H1 (cell line): ENCODE results near the gene ARHGEF25. TPM values are rescaled to one million over a fixed set of nuclear protein-coding genes. Genes with fewer than 3 reads are reported as not detected.

Experiments used
- CTCF ChIA-PET: fragments of 300-600 bp; sonication (Branson Sonifier 250); formaldehyde crosslinking; loops from one replicate; lab custom pipeline; 2021; ENCODE audit not compliant: partially characterized antibody; lab: Charles Lee
- POLR2A ChIA-PET: fragments of 300-600 bp; sonication (Branson Sonifier 250); formaldehyde crosslinking; loops from one replicate; lab custom pipeline; 2021; ENCODE audit warnings: inconsistent platforms; ENCODE audit not compliant: partially characterized antibody; lab: Charles Lee
- DNase-seq, 2 experiments: peaks; one replicate each; pipeline versions ENCODE4 v3.0.0 to v3.0.0-alpha.2; 2010 to 2022; ENCODE audit warnings: low spot score in 2 of 2, low read depth in 1 of 2, mixed read lengths in 1 of 2
- FAIRE-seq: peaks from 2 replicates; lab custom pipeline; 2011; peaks lifted over from hg19 to GRCh38; lab: Jason Lieb, UNC
- H2AFZ ChIP-seq: 2 replicates; pipeline ENCODE4 v1.8.1; 2012; ENCODE audit warnings: low read length, inconsistent platforms
- H2AK5ac ChIP-seq: 2 replicates; pipeline ENCODE4 v1.6.1; 2013; ENCODE audit warnings: low read depth, low read length
- H2BK120ac ChIP-seq: replicated peaks from 2 replicates; pipeline ENCODE3; 2013; ENCODE audit warnings: low read depth, low read length, inconsistent platforms
- H2BK12ac ChIP-seq: 2 replicates; pipeline ENCODE4 v1.6.1; 2013; ENCODE audit warnings: low read depth, low read length
- H2BK15ac ChIP-seq: 2 replicates; pipeline ENCODE4 v1.6.1; 2013; ENCODE audit warnings: low read length
- H2BK20ac ChIP-seq: 2 replicates; pipeline ENCODE4 v1.6.1; 2013; ENCODE audit warnings: low read length
- H2BK5ac ChIP-seq: 2 replicates; pipeline ENCODE4 v1.6.1; 2013; ENCODE audit warnings: low read depth, low read length
- H3K14ac ChIP-seq: 2 replicates; pipeline ENCODE4 v1.6.1; 2013; ENCODE audit warnings: inconsistent platforms; ENCODE audit not compliant: insufficient read length
- H3K18ac ChIP-seq: 2 replicates; pipeline ENCODE4 v1.6.1; 2013; ENCODE audit warnings: low read length; ENCODE audit errors: extremely low read depth
- H3K23ac ChIP-seq: 2 replicates; pipeline ENCODE4 v1.6.1; 2013; ENCODE audit warnings: inconsistent platforms; ENCODE audit not compliant: insufficient read length
- H3K23me2 ChIP-seq: 2 replicates; pipeline ENCODE4 v1.6.1; 2013; ENCODE audit warnings: low read depth, low read length
- H3K27ac ChIP-seq: 2 replicates; pipeline ENCODE4 v1.6.1; 2011; ENCODE audit warnings: low read depth, low read length, inconsistent platforms
- H3K27me3 ChIP-seq, 4 experiments: replicated peaks in 1 of 4; 1 replicate in 1 of 4; 2 replicates in 3 of 4; pipeline versions ENCODE4 v1.6.1 to v1.8.1; 2011 to 2013; ENCODE audit warnings: low read length in 3 of 4, mild to moderate bottlenecking in 3 of 4, inconsistent platforms in 2 of 4, mixed read lengths in 2 of 4, moderate library complexity in 1 of 4; ENCODE audit not compliant: control insufficient read depth in 3 of 4, insufficient read depth in 3 of 4; ENCODE audit errors: extremely low read depth in 1 of 4
- H3K36me3 ChIP-seq, 4 experiments: 2 replicates each; pipeline versions ENCODE4 v1.6.1 to v1.8.1; 2011 to 2013; ENCODE audit warnings: mild to moderate bottlenecking in 4 of 4, low read length in 3 of 4, moderate library complexity in 2 of 4, control low read depth in 1 of 4, inconsistent platforms in 1 of 4; ENCODE audit not compliant: insufficient read depth in 4 of 4, control insufficient read depth in 2 of 4
- H3K4ac ChIP-seq: replicated peaks from 2 replicates; pipeline ENCODE3; 2013; ENCODE audit warnings: low read length, low read depth, mixed read lengths, inconsistent platforms; ENCODE audit not compliant: insufficient read length
- H3K4me1 ChIP-seq, 4 experiments: replicated peaks in 1 of 4; 1 replicate in 1 of 4; 2 replicates in 3 of 4; pipeline versions ENCODE4 v1.6.1 to v1.8.1; 2011 to 2013; ENCODE audit warnings: low read length in 3 of 4, inconsistent platforms in 2 of 4, mixed read lengths in 1 of 4; ENCODE audit not compliant: insufficient read depth in 4 of 4, control insufficient read depth in 3 of 4
- H3K4me2 ChIP-seq, 2 experiments: 2 replicates each; pipeline versions ENCODE4 v1.6.1 to v1.8.1; 2011 to 2013; ENCODE audit warnings: low read depth in 2 of 2, low read length in 2 of 2, control low read depth in 1 of 2, inconsistent platforms in 1 of 2, mild to moderate bottlenecking in 1 of 2; ENCODE audit not compliant: insufficient read depth in 1 of 2
- H3K4me3 ChIP-seq, 4 experiments: fragments of 200-600, 300-600 bp in 1 of 4; sonication (generic), shearing (Covaris generic), sonication (Bioruptor Twin) in 1 of 4; 2 replicates each; pipeline versions ENCODE4 v1.5.1 to v1.8.1; 2011 to 2016; ENCODE audit warnings: low read length in 4 of 4, low read depth in 3 of 4, control low read depth in 2 of 4, inconsistent platforms in 2 of 4, mild to moderate bottlenecking in 2 of 4, mixed read lengths in 1 of 4, moderate library complexity in 1 of 4; ENCODE audit not compliant: insufficient read depth in 2 of 4; ENCODE audit errors: extremely low read depth in 1 of 4
- H3K56ac ChIP-seq: replicated peaks from 2 replicates; pipeline ENCODE3; 2013; ENCODE audit warnings: low read depth, mild to moderate bottlenecking, mixed read lengths, low read length, inconsistent platforms; ENCODE audit not compliant: insufficient read length
- H3K79me1 ChIP-seq: 2 replicates; pipeline ENCODE4 v1.6.1; 2013; ENCODE audit warnings: low read depth, low read length, control low read depth
- H3K79me2 ChIP-seq, 2 experiments: 2 replicates each; pipeline versions ENCODE4 v1.6.1 to v1.8.1; 2012 to 2013; ENCODE audit warnings: low read length in 2 of 2, mild to moderate bottlenecking in 2 of 2, inconsistent platforms in 1 of 2; ENCODE audit not compliant: insufficient read depth in 2 of 2, control insufficient read depth in 1 of 2
- H3K9ac ChIP-seq, 4 experiments: replicated peaks in 1 of 4; 1 replicate in 1 of 4; 2 replicates in 3 of 4; pipeline versions ENCODE4 v1.6.1 to v1.8.1; 2011 to 2013; ENCODE audit warnings: low read depth in 3 of 4, low read length in 3 of 4, control low read depth in 2 of 4, mild to moderate bottlenecking in 2 of 4, moderate library complexity in 2 of 4, inconsistent platforms in 1 of 4; ENCODE audit errors: extremely low read depth in 1 of 4
- H3K9me3 ChIP-seq, 2 experiments: 2 replicates each; pipeline versions ENCODE4 v1.6.1 to v1.8.1; 2012 to 2013; ENCODE audit warnings: mild to moderate bottlenecking in 2 of 2, moderate library complexity in 2 of 2, control low read depth in 1 of 2, inconsistent platforms in 1 of 2, low read depth in 1 of 2, low read length in 1 of 2, mixed read lengths in 1 of 2; ENCODE audit not compliant: insufficient read depth in 2 of 2
- H4K20me1 ChIP-seq, 2 experiments: replicated peaks in 1 of 2; 2 replicates each; pipeline versions ENCODE3 to v1.8.1; 2011 to 2013; ENCODE audit warnings: inconsistent platforms in 2 of 2, low read length in 2 of 2, mild to moderate bottlenecking in 1 of 2; ENCODE audit not compliant: insufficient read depth in 2 of 2, control insufficient read depth in 1 of 2
- H4K5ac ChIP-seq: 2 replicates; pipeline ENCODE4 v1.6.1; 2013; ENCODE audit warnings: low read length, low read depth, mixed read lengths, inconsistent platforms; ENCODE audit not compliant: insufficient read length
- H4K8ac ChIP-seq: 2 replicates; pipeline ENCODE4 v1.8.0; 2013; ENCODE audit warnings: mild to moderate bottlenecking, moderate library complexity, low read length, inconsistent platforms; ENCODE audit not compliant: insufficient read depth; ENCODE audit errors: extremely low read depth
- H4K91ac ChIP-seq: replicated peaks from 2 replicates; pipeline ENCODE3; 2013; ENCODE audit warnings: low read length, mixed read lengths, inconsistent platforms; ENCODE audit not compliant: insufficient read length
- CHD1 ChIP-seq: IDR thresholded peaks from 2 replicates; pipeline ENCODE4 v1.6.1; 2012; ENCODE audit warnings: low read depth, low read length, improper control_type of control experiment
- CREB1 ChIP-seq: IDR thresholded peaks from 2 replicates; pipeline ENCODE4 v1.6.1; 2012; ENCODE audit warnings: inconsistent platforms
- HDAC2 ChIP-seq, 2 experiments: fragments of 300-600 bp in 1 of 2; sonication (generic) in 1 of 2; IDR thresholded peaks; 2 replicates each; pipeline ENCODE4 v1.6.1; 2011 to 2012; ENCODE audit warnings: low read depth in 2 of 2, low read length in 2 of 2, mild to moderate bottlenecking in 2 of 2, moderate library complexity in 2 of 2, borderline replicate concordance in 1 of 2, inconsistent platforms in 1 of 2
- MAX ChIP-seq: IDR thresholded peaks from 2 replicates; pipeline ENCODE4 v1.6.1; 2012; ENCODE audit warnings: inconsistent platforms
- PHF8 ChIP-seq: fragments of 200-600 bp; sonication (generic); conservative IDR thresholded peaks from 2 replicates; pipeline ENCODE4 v1.7.1; 2012; ENCODE audit warnings: low read depth, mild to moderate bottlenecking, inconsistent platforms, low read length, moderate library complexity
- TAF1 ChIP-seq: IDR thresholded peaks from 2 replicates; pipeline ENCODE4 v1.6.1; 2011; ENCODE audit warnings: mild to moderate bottlenecking, low read depth, low read length
- TAF7 ChIP-seq: optimal IDR thresholded peaks from 2 replicates; pipeline ENCODE3; 2011; ENCODE audit warnings: low read depth, mild to moderate bottlenecking, inconsistent platforms, low read length, moderate library complexity, borderline replicate concordance
- ZNF274 ChIP-seq: IDR thresholded peaks from 2 replicates; pipeline ENCODE4 v1.7.0; 2012; ENCODE audit warnings: low read length, borderline replicate concordance; ENCODE audit errors: extremely low read depth
- WGBS, 2 experiments: shearing (Covaris generic) in 1 of 2; methylation state at CpG; one replicate each; pipeline versions ENCODE4 v1.1.6 to v1.1.7; 2013 to 2015; ENCODE audit warnings: low lambda C conversion rate in 2 of 2, mixed read lengths in 2 of 2, inconsistent platforms in 1 of 2, low coverage in 1 of 2, missing lambda C conversion rate in 1 of 2; ENCODE audit not compliant: insufficient replicate concordance in 2 of 2, insufficient coverage in 1 of 2, insufficient read length in 1 of 2; ENCODE audit errors: extremely low coverage in 1 of 2, missing lambda C conversion rate in 1 of 2; 5-methylcytosine and 5-hydroxymethylcytosine counted together
- long read RNA-seq, 2 experiments: library from RNA in 1 of 2; library from capped mRNA in 1 of 2; stranded (forward); transcript quantifications; one replicate each; pipeline ENCODE4 v2.0.0, GENCODE V29; 2021; ENCODE audit warnings: inconsistent platforms in 1 of 2
- polyA minus RNA-seq, 3 experiments: library from RNA; depleted of rRNA, polyadenylated mRNA; stranded (reverse); fragments of >200 nt; gene quantifications; 1 replicate in 2 of 3; 2 replicates in 1 of 3; pipeline ENCODE4 v1.2.3, GENCODE V29; 2011
- polyA plus RNA-seq, 7 experiments: library from polyadenylated mRNA; depleted of rRNA in 3 of 7; stranded (reverse) in 5 of 7; unstranded in 2 of 7; fragments of >200 nt in 5 of 7; fragments of 200-250 nt in 2 of 7; gene quantifications; 1 replicate in 5 of 7; 2 replicates in 1 of 7; 4 replicates in 1 of 7; pipeline versions ENCODE4 v1.2.1 to v1.2.3, GENCODE V29; 2011 to 2013; ENCODE audit warnings: missing spikeins in 2 of 7, mixed read lengths in 2 of 7
- total RNA-seq: library from RNA; stranded (reverse); fragmentation: NEBNext Ultra II Directional; extraction: Animal tissue kit (Norgen Biotek cat#: 25700); gene quantifications from 2 replicates; pipeline ENCODE4 v1.2.1, GENCODE V29; 2021

ARHGEF25 gene
- 5.9 and 6.4 TPM in 2 replicates for total RNA-seq
- 8.6 and 8.8 TPM in 2 replicates for polyA plus RNA-seq (2011; rRNA removed)
- 11.8 TPM for polyA plus RNA-seq (2011; cell fraction: cytosol; rRNA removed)
- polyA plus RNA-seq (2011; cell fraction: nucleus; rRNA removed): 45.7 TPM
- 11.8 to 18.3 TPM (median 17.0 TPM) in 4 replicates for polyA plus RNA-seq (2012, experiment 1 of 2)
- 10.9 TPM for polyA plus RNA-seq (2012, experiment 2 of 2)
- polyA plus RNA-seq (2013, experiment 1 of 2): 3.8 TPM
- polyA plus RNA-seq (2013, experiment 2 of 2): 3.6 TPM
- 4.3 and 9.0 TPM in 2 replicates for polyA minus RNA-seq (2011; rRNA and poly(A)+ RNA removed)
- 3.4 TPM for polyA minus RNA-seq (2011; cell fraction: cytosol; rRNA and poly(A)+ RNA removed)
- 7.1 TPM for polyA minus RNA-seq (2011; cell fraction: nucleus; rRNA and poly(A)+ RNA removed)
- long read RNA-seq, experiment 1, partial matches to known transcripts: 5 of 8 reads
- long read RNA-seq, experiment 1, other reads (novel, unspliced or antisense): 3 of 8 reads
- long read RNA-seq, experiment 2: 0 reads

GRCh38 chr12:57611108-57611826 lies at the start of gene ARHGEF25:
TSS of gene ARHGEF25 (plus strand) at chr12:57611435. CDS start at chr12:57611895, 460 bp downstream.
- peak within 1 kb of the TSS; percentile 50 to 73 (median 56) for H3K4me3 ChIP-seq
- H4K91ac ChIP-seq: no peak within 1 kb of the TSS
- no peak within 1 kb of the TSS; the same call in 1 of the 2 replicates for H2BK15ac ChIP-seq
- no peak within 1 kb of the TSS; a peak in 1 of 7 replicates for H3K9ac ChIP-seq
- ChIA-PET CTCF (interaction anchor here (0.6 to 12.5 kb wide), 9 partner anchors 8 to 384 kb away, joined by 3 to 124 read pairs (median 3); partner anchors contain the start of genes B4GALNT1 and CTDSP2), POLR2A (interaction anchor here (0.9 to 6.8 kb wide), 12 partner anchors 9 to 137 kb away, joined by 3 to 45 read pairs (median 6); partner anchors contain the start of genes PIP4K2C and TSPAN31)
- H3K14ac ChIP-seq: no peak within 1 kb of the TSS
- H2BK20ac ChIP-seq: no peak within 1 kb of the TSS
- no peak within 1 kb of the TSS for H2BK120ac ChIP-seq
- H4K8ac ChIP-seq: no peak within 1 kb of the TSS; the same call in 1 of the 2 replicates
- no peaks in the 10 kb centered on the region for H3K79me1 ChIP-seq
- H4K20me1 ChIP-seq: peaks cover 0 to 6% of the 10 kb centered on the region in 2 experiments
- peak within 1 kb of the TSS; percentile 60 for H3K18ac ChIP-seq
- no peak within 1 kb of the TSS for H3K27ac ChIP-seq
- WGBS, 2 experiments: 0% methylated on average over 1 of the region's 55 CpGs; no CpG with 5 or more reads in 1 of the 2 experiments
- H3K27me3 ChIP-seq: peaks cover 4 to 59% (median 47%) of the 10 kb centered on the region in 4 experiments
- H3K36me3 ChIP-seq: peaks cover 0 to 5% (median 3%) of the 10 kb centered on the region in 4 experiments; a peak in 3 of 8 replicates
- H2BK12ac ChIP-seq: no peak within 1 kb of the TSS
- H3K79me2 ChIP-seq: no peaks in the 10 kb centered on the region
- no peak within 1 kb of the TSS for H2AFZ ChIP-seq
- H3K23me2 ChIP-seq: peaks cover 19% of the 10 kb centered on the region; the same call in 1 of the 2 replicates
- peak within 1 kb of the TSS; percentile 6 for H3K56ac ChIP-seq
- H3K9me3 ChIP-seq: no peaks in the 10 kb centered on the region
- peak within 1 kb of the TSS; percentile 88 to 97 for H3K4me2 ChIP-seq
- no peak within 1 kb of the TSS for H2BK5ac ChIP-seq
- H3K23ac ChIP-seq: no peak within 1 kb of the TSS
- no peak within 1 kb of the TSS for H3K4ac ChIP-seq
- peaks cover 8 to 17% (median 12%) of the 10 kb centered on the region in 4 experiments for H3K4me1 ChIP-seq
- DNase-seq (peak in 1 of 2 experiments; percentile 83), FAIRE-seq (no peak)
- peak within 1 kb of the TSS; percentile 1 for H4K5ac ChIP-seq
- no peak within 1 kb of the TSS for H2AK5ac ChIP-seq
- TF ChIP-seq CHD1 (no peak), CREB1 (0 out of 2 replicates have a peak, but pooled peaks have one; percentile 24), TAF1 (0 out of 2 replicates have a peak, but pooled peaks have one; percentile 28), MAX (peak; percentile 57), PHF8 (peak; percentile 50; the same call in 1 of the 2 replicates), ZNF274 (no peak), TAF7 (no peak), HDAC2 (IDR thresholded peaks at IDR 0.05; ENCODE audit: borderline replicate concordance in 1 of 2, low read depth in 2 of 2, low read length in 2 of 2) (peak in 1 of 2 experiments; percentile 30; a peak in 1 of 4 replicates)
